HL-60 (cell line): ENCODE results near the gene MDH1.
A peak's percentile ranks its signal among the peaks of the same experiment; 100 is the strongest.

Experiments
- DNase-seq, 2 experiments: peaks; one replicate each; pipeline ENCODE4 v3.0.0-alpha.2; 2010 to 2020; ENCODE audit warnings: low read depth in 1 of 2, low spot score in 1 of 2
- H3K27ac ChIP-seq: fragments of 250-450 bp; sonication (Bioruptor Pico); replicated peaks from 2 replicates; pipeline ENCODE4 v1.5.1; 2020; ENCODE audit warnings: mild to moderate bottlenecking, moderate library complexity
- H3K27me3 ChIP-seq: fragments of 250-450 bp; sonication (Bioruptor Pico); 2 replicates; pipeline ENCODE4 v1.5.1; 2021; ENCODE audit warnings: mild to moderate bottlenecking, moderate library complexity; ENCODE audit not compliant: insufficient read depth, poor library complexity, severe bottlenecking
- H3K4me3 ChIP-seq: replicated peaks from 2 replicates; pipeline ENCODE4 v1.5.1; 2011; ENCODE audit warnings: mild to moderate bottlenecking, control low read depth, low read length; ENCODE audit not compliant: insufficient read depth
- GABPA ChIP-seq: IDR thresholded peaks from 2 replicates; pipeline ENCODE4 v1.6.1; 2012; ENCODE audit warnings: low read depth
- POLR2AphosphoS5 ChIP-seq: IDR thresholded peaks from 2 replicates; pipeline ENCODE4 v1.6.1; 2012; ENCODE audit warnings: low read depth
- SPI1 ChIP-seq: IDR thresholded peaks from 2 replicates; pipeline ENCODE4 v1.6.1; 2012; ENCODE audit warnings: low read depth, mild to moderate bottlenecking, borderline replicate concordance
- TF ChIP-seq, protein P1 (sequence below): IDR thresholded peaks from 2 replicates; pipeline ENCODE4 v1.6.1; 2012; ENCODE audit warnings: low read depth; ENCODE audit not compliant: insufficient replicate concordance
- TF ChIP-seq, protein P2 (sequence below): IDR thresholded peaks from one replicate; pipeline ENCODE4 v1.5.1; 2011; ENCODE audit warnings: low read length, control low read depth, inconsistent platforms; ENCODE audit not compliant: insufficient read depth

Gene MDH1

DNA sequence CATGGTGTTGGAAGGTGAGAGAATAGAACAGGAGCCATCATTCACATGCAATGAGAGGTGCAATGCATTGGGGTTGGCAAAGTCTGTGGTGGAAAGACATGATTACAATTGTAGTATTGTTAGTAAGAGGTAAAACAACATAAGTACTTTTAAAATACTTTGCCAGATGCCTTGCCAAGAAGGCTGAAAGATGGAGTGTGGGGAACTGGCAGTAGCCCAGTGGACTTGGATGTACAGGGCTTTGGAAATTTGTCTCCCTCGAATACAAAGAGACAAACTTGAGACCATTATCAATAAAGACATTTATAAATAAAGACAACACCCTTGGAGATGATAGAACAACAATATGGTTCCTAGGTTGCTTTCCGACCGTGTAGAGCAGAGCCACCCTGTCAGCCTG is 62.0 kb downstream of the MDH1 start:
- TF ChIP-seq GABPA (no peak), POLR2AphosphoS5 (no peak), SPI1 (no peak)
- TF ChIP-seq, protein P1, sequence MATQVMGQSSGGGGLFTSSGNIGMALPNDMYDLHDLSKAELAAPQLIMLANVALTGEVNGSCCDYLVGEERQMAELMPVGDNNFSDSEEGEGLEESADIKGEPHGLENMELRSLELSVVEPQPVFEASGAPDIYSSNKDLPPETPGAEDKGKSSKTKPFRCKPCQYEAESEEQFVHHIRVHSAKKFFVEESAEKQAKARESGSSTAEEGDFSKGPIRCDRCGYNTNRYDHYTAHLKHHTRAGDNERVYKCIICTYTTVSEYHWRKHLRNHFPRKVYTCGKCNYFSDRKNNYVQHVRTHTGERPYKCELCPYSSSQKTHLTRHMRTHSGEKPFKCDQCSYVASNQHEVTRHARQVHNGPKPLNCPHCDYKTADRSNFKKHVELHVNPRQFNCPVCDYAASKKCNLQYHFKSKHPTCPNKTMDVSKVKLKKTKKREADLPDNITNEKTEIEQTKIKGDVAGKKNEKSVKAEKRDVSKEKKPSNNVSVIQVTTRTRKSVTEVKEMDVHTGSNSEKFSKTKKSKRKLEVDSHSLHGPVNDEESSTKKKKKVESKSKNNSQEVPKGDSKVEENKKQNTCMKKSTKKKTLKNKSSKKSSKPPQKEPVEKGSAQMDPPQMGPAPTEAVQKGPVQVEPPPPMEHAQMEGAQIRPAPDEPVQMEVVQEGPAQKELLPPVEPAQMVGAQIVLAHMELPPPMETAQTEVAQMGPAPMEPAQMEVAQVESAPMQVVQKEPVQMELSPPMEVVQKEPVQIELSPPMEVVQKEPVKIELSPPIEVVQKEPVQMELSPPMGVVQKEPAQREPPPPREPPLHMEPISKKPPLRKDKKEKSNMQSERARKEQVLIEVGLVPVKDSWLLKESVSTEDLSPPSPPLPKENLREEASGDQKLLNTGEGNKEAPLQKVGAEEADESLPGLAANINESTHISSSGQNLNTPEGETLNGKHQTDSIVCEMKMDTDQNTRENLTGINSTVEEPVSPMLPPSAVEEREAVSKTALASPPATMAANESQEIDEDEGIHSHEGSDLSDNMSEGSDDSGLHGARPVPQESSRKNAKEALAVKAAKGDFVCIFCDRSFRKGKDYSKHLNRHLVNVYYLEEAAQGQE: no peak
- TF ChIP-seq, protein P2, sequence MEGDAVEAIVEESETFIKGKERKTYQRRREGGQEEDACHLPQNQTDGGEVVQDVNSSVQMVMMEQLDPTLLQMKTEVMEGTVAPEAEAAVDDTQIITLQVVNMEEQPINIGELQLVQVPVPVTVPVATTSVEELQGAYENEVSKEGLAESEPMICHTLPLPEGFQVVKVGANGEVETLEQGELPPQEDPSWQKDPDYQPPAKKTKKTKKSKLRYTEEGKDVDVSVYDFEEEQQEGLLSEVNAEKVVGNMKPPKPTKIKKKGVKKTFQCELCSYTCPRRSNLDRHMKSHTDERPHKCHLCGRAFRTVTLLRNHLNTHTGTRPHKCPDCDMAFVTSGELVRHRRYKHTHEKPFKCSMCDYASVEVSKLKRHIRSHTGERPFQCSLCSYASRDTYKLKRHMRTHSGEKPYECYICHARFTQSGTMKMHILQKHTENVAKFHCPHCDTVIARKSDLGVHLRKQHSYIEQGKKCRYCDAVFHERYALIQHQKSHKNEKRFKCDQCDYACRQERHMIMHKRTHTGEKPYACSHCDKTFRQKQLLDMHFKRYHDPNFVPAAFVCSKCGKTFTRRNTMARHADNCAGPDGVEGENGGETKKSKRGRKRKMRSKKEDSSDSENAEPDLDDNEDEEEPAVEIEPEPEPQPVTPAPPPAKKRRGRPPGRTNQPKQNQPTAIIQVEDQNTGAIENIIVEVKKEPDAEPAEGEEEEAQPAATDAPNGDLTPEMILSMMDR: no peak
- Histone ChIP-seq H3K4me3 (no peak overlapping the region), H3K27me3 (no peaks in the 10 kb centered on the region), H3K27ac (no peak overlapping the region)
- DNase-seq: no peak

- TF ChIP-seq, protein P2: no peak
- TF ChIP-seq SPI1: peak; percentile 42; the same call in 1 of the 2 replicates
- DNase-seq: no peak
- H3K27ac ChIP-seq: no peak overlapping the region
- no peaks in the 10 kb centered on the region for H3K27me3 ChIP-seq
- H3K4me3 ChIP-seq: no peak overlapping the region
Measured at GRCh38 chr2:63651356-63651755, 62.6 kb downstream of the MDH1 start.

GRCh38 chr2:63651861-63652651 is 63.3 kb downstream of the MDH1 start:
- TF ChIP-seq POLR2AphosphoS5: no peak
- no peak for TF ChIP-seq SPI1
- no peak for TF ChIP-seq GABPA
- TF ChIP-seq, protein P2: no peak
- TF ChIP-seq, protein P1: no peak

DNA sequence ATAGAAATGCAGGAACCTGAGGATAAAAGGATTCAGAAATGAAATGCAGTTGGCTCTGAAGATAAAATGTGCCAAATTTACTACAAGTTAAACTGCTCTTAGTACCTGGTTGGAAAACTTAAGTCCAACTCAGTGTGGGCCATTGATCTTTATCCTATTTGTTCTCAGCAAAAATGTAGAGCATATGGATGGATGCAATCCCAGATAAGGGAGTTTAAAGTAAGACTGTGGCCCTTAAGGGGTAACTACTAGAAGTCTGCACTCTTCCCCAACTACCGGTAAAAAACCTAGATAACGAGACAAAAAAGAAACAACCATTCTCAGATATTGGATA is 63.9 kb downstream of the MDH1 start:
- H3K27me3 ChIP-seq: no peaks in the 10 kb centered on the region
- no peak overlapping the region for H3K27ac ChIP-seq
- DNase-seq: no peak
- no peak overlapping the region for H3K4me3 ChIP-seq
- TF ChIP-seq GABPA (no peak), SPI1 (no peak), POLR2AphosphoS5 (no peak)
- TF ChIP-seq, protein P2: no peak
- TF ChIP-seq, protein P1: no peak

More at GRCh38 chr2:63651861-63652651, 63.3 kb downstream of the MDH1 start:
- H3K27me3 ChIP-seq: no peaks in the 10 kb centered on the region
- no peak overlapping the region for H3K4me3 ChIP-seq
- DNase-seq: no peak
- H3K27ac ChIP-seq: no peak overlapping the region
